Measurements from ENCODE around the gene SULT6B1. TPM values are rescaled to one million over a fixed set of nuclear protein-coding genes. Genes with fewer than 3 reads are reported as not detected.

Gene SULT6B1
- polyA plus RNA-seq, 1 donor (not counting 4 experiments of a cell fraction or from before 2014, with no cell fraction given) = not detected

GRCh38 chr2:37156071-37156856, 32.2 kb downstream of the SULT6B1 start:
- peak overlapping the region; percentile 82 to 89 (median 88) for H3K4me3 ChIP-seq (ENCODE audit: control insufficient read depth in 2 of 3, extremely low read depth in 1 of 3, insufficient read depth in 2 of 3, low read depth in 1 of 3, low read length in 3 of 3)
- no peaks in the 10 kb centered on the region for H4K20me1 ChIP-seq (ENCODE audit: control insufficient read depth, extremely low read depth, insufficient read depth, low read length)
- H3K27me3 ChIP-seq (ENCODE audit: control insufficient read depth, extremely low read depth, insufficient read depth, low read length) = no peaks in the 10 kb centered on the region
- H3K4me2 ChIP-seq (ENCODE audit: control insufficient read depth, extremely low read depth, insufficient read depth, low read depth, low read length) = peak overlapping the region; percentile 96
- FAIRE-seq (no peak), DNase-seq (ENCODE audit: low read depth, low spot score) (no peak)
- peak overlapping the region; percentile 10 for H2AFZ ChIP-seq (ENCODE audit: control insufficient read depth, low read length)
- H3K9me3 ChIP-seq (ENCODE audit: control insufficient read depth, low read depth, low read length) = peaks cover 2% of the 10 kb centered on the region
- TF ChIP-seq EZH2 (IDR thresholded peaks at IDR 0.05; ENCODE audit: low read length) (no peak), CTCF (optimal IDR thresholded peaks at IDR 0.05 in 1 of 3, IDR thresholded peaks at IDR 0.05 in 1 of 3, conservative IDR thresholded peaks at IDR 0.05 in 1 of 3; ENCODE audit: extremely low read depth in 1 of 3, insufficient read depth in 2 of 3, low read length in 3 of 3) (no peak)
- no peaks in the 10 kb centered on the region for H3K9me1 ChIP-seq (ENCODE audit: control insufficient read depth, extremely low read depth, insufficient read depth, low read length)
- H3K27ac ChIP-seq (ENCODE audit: control insufficient read depth, insufficient read depth, low read length) = peak overlapping the region; percentile 93
- peaks cover 52% of the 10 kb centered on the region for H3K79me2 ChIP-seq (ENCODE audit: control insufficient read depth, insufficient read depth, low read length)
- peaks cover 19% of the 10 kb centered on the region for H3K4me1 ChIP-seq (ENCODE audit: control insufficient read depth, extremely low read depth, insufficient read depth, low read length)
- peak overlapping the region; percentile 96 for H3K9ac ChIP-seq (ENCODE audit: control insufficient read depth, extremely low read depth, insufficient read depth, low read length)
- peaks cover 0 to 9% of the 10 kb centered on the region in 2 experiments for H3K36me3 ChIP-seq (ENCODE audit: control insufficient read depth in 2 of 2, extremely low read depth in 1 of 2, insufficient read depth in 2 of 2, low read length in 2 of 2)
- dilution Hi-C loops (cut with MboI; ENCODE audit: extremely low pct_ligation_motif_present, low sequenced_read_pairs) = no loop called here

- no peak overlapping the region for H3K4me2 ChIP-seq (ENCODE audit: control insufficient read depth, extremely low read depth, insufficient read depth, low read depth, low read length)
- H3K36me3 ChIP-seq (ENCODE audit: control insufficient read depth in 2 of 2, extremely low read depth in 1 of 2, insufficient read depth in 2 of 2, low read length in 2 of 2) = peaks cover 1 to 9% of the 10 kb centered on the region in 2 experiments
- peaks cover 2% of the 10 kb centered on the region for H3K9me3 ChIP-seq (ENCODE audit: control insufficient read depth, low read depth, low read length)
- H3K9me1 ChIP-seq (ENCODE audit: control insufficient read depth, extremely low read depth, insufficient read depth, low read length) = no peaks in the 10 kb centered on the region
- H3K4me1 ChIP-seq (ENCODE audit: control insufficient read depth, extremely low read depth, insufficient read depth, low read length) = peaks cover 23% of the 10 kb centered on the region
- no peak overlapping the region for H3K4me3 ChIP-seq (ENCODE audit: control insufficient read depth in 2 of 3, extremely low read depth in 1 of 3, insufficient read depth in 2 of 3, low read depth in 1 of 3, low read length in 3 of 3)
- DNase-seq (ENCODE audit: low read depth, low spot score) (no peak), FAIRE-seq (no peak)
- dilution Hi-C loops (cut with MboI; ENCODE audit: extremely low pct_ligation_motif_present, low sequenced_read_pairs) = no loop called here
- no peak overlapping the region for H3K27ac ChIP-seq (ENCODE audit: control insufficient read depth, insufficient read depth, low read length)
- H3K27me3 ChIP-seq (ENCODE audit: control insufficient read depth, extremely low read depth, insufficient read depth, low read length) = no peaks in the 10 kb centered on the region
- TF ChIP-seq CTCF (optimal IDR thresholded peaks at IDR 0.05 in 1 of 3, IDR thresholded peaks at IDR 0.05 in 1 of 3, conservative IDR thresholded peaks at IDR 0.05 in 1 of 3; ENCODE audit: extremely low read depth in 1 of 3, insufficient read depth in 2 of 3, low read length in 3 of 3) = no peak
- no peak for TF ChIP-seq EZH2 (IDR thresholded peaks at IDR 0.05; ENCODE audit: low read length)
- H3K9ac ChIP-seq (ENCODE audit: control insufficient read depth, extremely low read depth, insufficient read depth, low read length) = no peak overlapping the region
- H3K79me2 ChIP-seq (ENCODE audit: control insufficient read depth, insufficient read depth, low read length) = peaks cover 66% of the 10 kb centered on the region
- H4K20me1 ChIP-seq (ENCODE audit: control insufficient read depth, extremely low read depth, insufficient read depth, low read length) = no peaks in the 10 kb centered on the region
- no peak overlapping the region for H2AFZ ChIP-seq (ENCODE audit: control insufficient read depth, low read length)
These were observed 33.7 kb downstream of the SULT6B1 start for GRCh38 chr2:37154785-37155184.

All from keratinocyte (primary cell).